Osteocyte (in vitro differentiated cells): ENCODE results near the gene MSX2. TPM values are rescaled to one million over a fixed set of nuclear protein-coding genes. Genes with fewer than 3 reads are reported as not detected.

Experiments used
- DNase-seq: peaks from one replicate; pipeline ENCODE4 v3.0.0; 2021; ENCODE audit warnings: mixed read lengths; ENCODE audit not compliant: unreplicated experiment; ENCODE audit errors: extremely low spot score
- H3K27ac Mint-ChIP-seq: one replicate; pipeline ENCODE4 v1.8.0; 2021; ENCODE audit warnings: mild to moderate bottlenecking, mixed read lengths; ENCODE audit not compliant: unreplicated experiment
- H3K27me3 Mint-ChIP-seq: one replicate; pipeline ENCODE4 v1.8.0; 2021; ENCODE audit warnings: mixed read lengths; ENCODE audit not compliant: unreplicated experiment
- H3K36me3 Mint-ChIP-seq: one replicate; pipeline ENCODE4 v1.8.0; 2021; ENCODE audit warnings: mixed read lengths; ENCODE audit not compliant: unreplicated experiment
- H3K4me1 Mint-ChIP-seq: one replicate; pipeline ENCODE4 v1.8.0; 2021; ENCODE audit warnings: mixed read lengths; ENCODE audit not compliant: unreplicated experiment
- H3K4me3 Mint-ChIP-seq: one replicate; pipeline ENCODE4 v1.8.0; 2021; ENCODE audit warnings: mild to moderate bottlenecking, moderate library complexity, mixed read lengths; ENCODE audit not compliant: unreplicated experiment
- H3K9me3 Mint-ChIP-seq: one replicate; pipeline ENCODE4 v1.8.0; 2021; ENCODE audit warnings: mixed read lengths; ENCODE audit not compliant: unreplicated experiment
- CTCF ChIP-seq: fragments of 200-600 bp; sonication (generic); IDR thresholded peaks from 2 replicates; pipeline ENCODE4 v1.5.0; 2021; ENCODE audit warnings: antibody characterized with exemption, mild to moderate bottlenecking, moderate library complexity
- total RNA-seq: library from RNA; stranded (reverse); gene quantifications from 2 replicates; pipeline ENCODE4 v1.2.1, GENCODE V29; 2021

The MSX2 gene
- total RNA-seq, 1 donor from 2014 or later: 31.9 TPM

- no peak for DNase-seq
- Mint-ChIP-seq H3K4me3 (no peak overlapping the region), H3K27me3 (peaks cover 52% of the 10 kb centered on the region), H3K4me1 (peaks cover 21% of the 10 kb centered on the region), H3K27ac (no peak overlapping the region), H3K9me3 (no peaks in the 10 kb centered on the region), H3K36me3 (no peaks in the 10 kb centered on the region)
- no peak for TF ChIP-seq CTCF
Observed at GRCh38 chr5:174718880-174719610, 5.3 kb upstream of the MSX2 start.

- no peak overlapping the region for H3K27ac Mint-ChIP-seq
- DNase-seq: no peak
- no peaks in the 10 kb centered on the region for H3K36me3 Mint-ChIP-seq
- H3K9me3 Mint-ChIP-seq: no peaks in the 10 kb centered on the region
- peaks cover 21% of the 10 kb centered on the region for H3K4me1 Mint-ChIP-seq
- H3K27me3 Mint-ChIP-seq: peaks cover 52% of the 10 kb centered on the region
- peak overlapping the region; percentile 44 for H3K4me3 Mint-ChIP-seq
- TF ChIP-seq CTCF: no peak
Observed at GRCh38 chr5:174719793-174720611, 4.4 kb upstream of the MSX2 start.

- Mint-ChIP-seq H3K27me3 (peaks cover 50% of the 10 kb centered on the region), H3K36me3 (no peaks in the 10 kb centered on the region), H3K9me3 (no peaks in the 10 kb centered on the region), H3K4me3 (peak overlapping the region; percentile 67), H3K27ac (no peak overlapping the region), H3K4me1 (peaks cover 25% of the 10 kb centered on the region)
- no peak for DNase-seq
- no peak for TF ChIP-seq CTCF
Observed at GRCh38 chr5:174720612-174721529, 3.5 kb upstream of the MSX2 start.

- no peak overlapping the region for H3K27ac Mint-ChIP-seq
- peak overlapping the region; percentile 67 for H3K4me3 Mint-ChIP-seq
- no peak for TF ChIP-seq CTCF
- peaks cover 34% of the 10 kb centered on the region for H3K4me1 Mint-ChIP-seq
- peaks cover 2% of the 10 kb centered on the region for H3K36me3 Mint-ChIP-seq
- H3K9me3 Mint-ChIP-seq: no peaks in the 10 kb centered on the region
- peaks cover 46% of the 10 kb centered on the region for H3K27me3 Mint-ChIP-seq
- DNase-seq: no peak
Observed at GRCh38 chr5:174721530-174722432, 2.6 kb upstream of the MSX2 start.
